Neural cell (in vitro differentiated cells): ENCODE measurements around the gene DSCAM. TPM values are rescaled to one million over a fixed set of nuclear protein-coding genes. Genes with fewer than 3 reads are reported as not detected.

Source experiments
- H2AFZ ChIP-seq: fragments of 200-600, 300-800 bp; sonication (generic), shearing (Covaris generic); 2 replicates; pipeline ENCODE4 v1.6.0; 2014; ENCODE audit warnings: low read depth, mild to moderate bottlenecking, antibody characterized with exemption, low read length, moderate library complexity
- H3F3A ChIP-seq: fragments of 200-600 bp; shearing (Covaris generic); 2 replicates; pipeline ENCODE4 v1.6.1; 2016; ENCODE audit warnings: mild to moderate bottlenecking, moderate library complexity, mixed read lengths, antibody characterized with exemption, low read length; ENCODE audit not compliant: insufficient read depth, poor library complexity, severe bottlenecking
- H3K27ac ChIP-seq: fragments of 200-600, 300-800 bp; sonication (generic), shearing (Covaris generic); 2 replicates; pipeline ENCODE4 v1.5.1; 2014; ENCODE audit warnings: mild to moderate bottlenecking, low read length, moderate library complexity
- H3K27me3 ChIP-seq: fragments of 300-800, 200-600 bp; sonication (generic), shearing (Covaris generic); 2 replicates; pipeline ENCODE4 v1.6.0; 2014; ENCODE audit warnings: mild to moderate bottlenecking, low read depth, low read length, moderate library complexity; ENCODE audit not compliant: insufficient read depth
- H3K36me3 ChIP-seq: fragments of 300-800, 200-600 bp; sonication (generic), shearing (Covaris generic); 2 replicates; pipeline ENCODE4 v1.5.1; 2014; ENCODE audit warnings: mild to moderate bottlenecking, antibody characterized with exemption, low read length, moderate library complexity; ENCODE audit not compliant: insufficient read depth
- H3K4me2 ChIP-seq: fragments of 300-800, 200-600 bp; sonication (generic), shearing (Covaris generic); 2 replicates; pipeline ENCODE4 v1.6.0; 2014; ENCODE audit warnings: mild to moderate bottlenecking, low read length
- H3K4me3 ChIP-seq: fragments of 300-800, 200-600 bp; sonication (generic), shearing (Covaris generic); 2 replicates; pipeline ENCODE4 v1.5.1; 2014; ENCODE audit warnings: mild to moderate bottlenecking, low read length, moderate library complexity
- H3K79me2 ChIP-seq: fragments of 200-600 bp; shearing (Covaris generic); replicated peaks from 2 replicates; pipeline ENCODE4 v1.6.0; 2014; ENCODE audit warnings: mild to moderate bottlenecking, low read length, moderate library complexity; ENCODE audit not compliant: insufficient read depth
- H3K9ac ChIP-seq: fragments of 300-800, 200-600 bp; sonication (generic), shearing (Covaris generic); 2 replicates; pipeline ENCODE4 v1.6.1; 2016; ENCODE audit warnings: mild to moderate bottlenecking, low read length, mixed read lengths
- H3K9me2 ChIP-seq: fragments of 200-600 bp; shearing (Covaris generic); 2 replicates; pipeline ENCODE4 v1.6.1; 2016; ENCODE audit warnings: mild to moderate bottlenecking, low read length, mixed read lengths; ENCODE audit not compliant: insufficient read depth
- H3K9me3 ChIP-seq: fragments of 200-600, 300-800 bp; sonication (generic), shearing (Covaris generic); 2 replicates; pipeline ENCODE4 v1.6.1; 2016; ENCODE audit warnings: mild to moderate bottlenecking, mixed run types, low read length, moderate library complexity, mixed read lengths
- H4K20me1 ChIP-seq: fragments of 200-600 bp; shearing (Covaris generic); 2 replicates; pipeline ENCODE4 v1.6.1; 2016; ENCODE audit warnings: mild to moderate bottlenecking, mixed run types; ENCODE audit not compliant: insufficient read depth
- EP300 ChIP-seq: fragments of 450-650 bp; conservative IDR thresholded peaks from 2 replicates; pipeline ENCODE4 v1.6.1; 2014; ENCODE audit warnings: antibody characterized with exemption, mild to moderate bottlenecking, moderate library complexity; ENCODE audit not compliant: poor library complexity, severe bottlenecking
- EZH2 ChIP-seq: fragments of 200-600, 300-800 bp; shearing (Covaris generic), sonication (generic); IDR thresholded peaks from 2 replicates; pipeline ENCODE4 v1.6.1; 2014; ENCODE audit warnings: antibody characterized with exemption, low read length, borderline replicate concordance, mild to moderate bottlenecking; ENCODE audit not compliant: insufficient read depth, poor library complexity, severe bottlenecking
- MXI1 ChIP-seq: fragments of 450-650 bp; conservative IDR thresholded peaks from 2 replicates; pipeline ENCODE4 v1.6.1; 2014; ENCODE audit warnings: antibody characterized with exemption, mild to moderate bottlenecking; ENCODE audit not compliant: poor library complexity, severe bottlenecking
- POLR2AphosphoS5 ChIP-seq: IDR thresholded peaks from 2 replicates; pipeline ENCODE4 v1.6.1; 2012
- RAD21 ChIP-seq: fragments of 450-650 bp; conservative IDR thresholded peaks from 2 replicates; pipeline ENCODE4 v1.6.1; 2014; ENCODE audit warnings: antibody characterized with exemption, mild to moderate bottlenecking, moderate library complexity
- SMC3 ChIP-seq: fragments of 450-650 bp; conservative IDR thresholded peaks from 2 replicates; pipeline ENCODE4 v1.6.1; 2014; ENCODE audit warnings: antibody characterized with exemption, mild to moderate bottlenecking, moderate library complexity; ENCODE audit not compliant: poor library complexity
- TAF1 ChIP-seq: IDR thresholded peaks from 2 replicates; pipeline ENCODE4 v1.6.1; 2012; ENCODE audit warnings: low read depth
- polyA plus RNA-seq: library from polyadenylated mRNA; depleted of rRNA; stranded (reverse); fragments of >200 nt; gene quantifications from 2 replicates; pipeline ENCODE4 v1.2.3, GENCODE V29; 2014
- TF ChIP-seq, protein P1 (sequence below): IDR thresholded peaks from 2 replicates; pipeline ENCODE4 v1.6.1; 2012; ENCODE audit warnings: borderline replicate concordance
- TF ChIP-seq, protein P2 (sequence below): fragments of 450-650 bp; IDR thresholded peaks from 2 replicates; pipeline ENCODE4 v1.5.1; 2014; ENCODE audit warnings: antibody characterized with exemption, mild to moderate bottlenecking, moderate library complexity; ENCODE audit not compliant: poor library complexity, severe bottlenecking

Gene DSCAM
- polyA plus RNA-seq, 1 donor from 2014 or later, result 5.3 TPM

DNA sequence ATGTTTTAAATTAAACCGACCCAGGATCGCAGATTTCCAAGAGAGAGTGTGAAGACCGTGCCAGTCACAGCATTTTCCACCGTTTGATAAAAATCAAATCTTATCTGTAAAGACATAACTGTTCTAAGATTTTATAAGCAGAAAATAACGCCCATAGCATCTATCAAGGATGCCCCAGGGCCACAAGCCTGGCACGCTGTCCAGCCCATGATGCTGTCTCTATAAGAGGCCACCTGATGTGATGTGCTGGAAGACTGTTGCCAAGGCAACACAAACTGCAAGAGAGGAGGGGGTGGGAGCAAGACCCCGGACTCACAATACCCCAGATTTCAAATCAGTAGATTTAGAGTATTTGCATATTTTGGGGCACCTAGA is 116.5 kb downstream of the DSCAM start:
- Histone ChIP-seq H3K36me3 (no peaks in the 10 kb centered on the region), H3K9me2 (no peaks in the 10 kb centered on the region), H3K4me3 (peak overlapping the region; percentile 8), H3K27me3 (no peaks in the 10 kb centered on the region), H4K20me1 (no peaks in the 10 kb centered on the region), H3K4me2 (peak overlapping the region; percentile 33), H3K9ac (no peak overlapping the region), H3K9me3 (no peaks in the 10 kb centered on the region), H3F3A (peaks cover 6% of the 10 kb centered on the region), H3K27ac (peak overlapping the region; percentile 31), H2AFZ (no peak overlapping the region), H3K79me2 (no peaks in the 10 kb centered on the region)
- TF ChIP-seq RAD21, result no peak
- TF ChIP-seq MXI1, result no peak
- no peak for TF ChIP-seq POLR2AphosphoS5
- no peak for TF ChIP-seq EZH2

DNA sequence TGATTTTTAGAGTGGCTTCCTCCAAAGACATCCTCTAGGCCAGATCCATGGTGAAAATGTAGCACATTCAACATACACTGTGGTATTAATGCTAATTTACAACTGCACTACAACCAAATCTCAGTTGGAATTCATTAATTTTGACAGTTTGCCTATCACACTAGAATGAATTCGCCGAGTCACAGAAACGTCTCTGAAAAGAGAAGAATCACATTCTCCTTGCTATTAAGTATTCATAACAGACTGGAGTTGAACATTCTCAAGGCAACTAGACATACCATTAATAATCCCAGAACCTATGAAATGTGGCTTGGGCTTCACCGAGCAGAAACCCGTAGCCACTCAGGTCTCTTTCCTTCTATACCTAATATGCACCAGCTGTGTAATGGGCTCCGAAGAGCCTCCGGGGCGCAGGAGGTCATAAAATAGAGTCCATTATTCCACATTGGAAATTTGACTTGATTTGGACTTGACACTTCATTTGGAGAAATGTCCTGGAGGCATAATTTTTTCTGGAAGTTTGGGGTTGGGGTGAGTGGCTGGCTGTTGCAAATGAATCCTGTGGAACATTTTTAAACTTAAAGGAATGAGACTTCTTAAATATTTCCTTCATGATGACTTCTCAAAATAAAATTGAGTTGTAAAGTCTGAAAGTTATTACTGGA is 117.1 kb downstream of the DSCAM start:
- Histone ChIP-seq H3K27ac (peak overlapping the region; percentile 31), H3K4me2 (peak overlapping the region; percentile 33), H3K9me3 (no peaks in the 10 kb centered on the region), H3K9ac (no peak overlapping the region), H3K79me2 (no peaks in the 10 kb centered on the region), H3K36me3 (no peaks in the 10 kb centered on the region), H3K4me3 (no peak overlapping the region), H3F3A (peaks cover 6% of the 10 kb centered on the region), H3K27me3 (no peaks in the 10 kb centered on the region), H4K20me1 (no peaks in the 10 kb centered on the region), H3K9me2 (no peaks in the 10 kb centered on the region), H2AFZ (no peak overlapping the region)
- peak; percentile 48 for TF ChIP-seq EP300
- TF ChIP-seq, protein P1, sequence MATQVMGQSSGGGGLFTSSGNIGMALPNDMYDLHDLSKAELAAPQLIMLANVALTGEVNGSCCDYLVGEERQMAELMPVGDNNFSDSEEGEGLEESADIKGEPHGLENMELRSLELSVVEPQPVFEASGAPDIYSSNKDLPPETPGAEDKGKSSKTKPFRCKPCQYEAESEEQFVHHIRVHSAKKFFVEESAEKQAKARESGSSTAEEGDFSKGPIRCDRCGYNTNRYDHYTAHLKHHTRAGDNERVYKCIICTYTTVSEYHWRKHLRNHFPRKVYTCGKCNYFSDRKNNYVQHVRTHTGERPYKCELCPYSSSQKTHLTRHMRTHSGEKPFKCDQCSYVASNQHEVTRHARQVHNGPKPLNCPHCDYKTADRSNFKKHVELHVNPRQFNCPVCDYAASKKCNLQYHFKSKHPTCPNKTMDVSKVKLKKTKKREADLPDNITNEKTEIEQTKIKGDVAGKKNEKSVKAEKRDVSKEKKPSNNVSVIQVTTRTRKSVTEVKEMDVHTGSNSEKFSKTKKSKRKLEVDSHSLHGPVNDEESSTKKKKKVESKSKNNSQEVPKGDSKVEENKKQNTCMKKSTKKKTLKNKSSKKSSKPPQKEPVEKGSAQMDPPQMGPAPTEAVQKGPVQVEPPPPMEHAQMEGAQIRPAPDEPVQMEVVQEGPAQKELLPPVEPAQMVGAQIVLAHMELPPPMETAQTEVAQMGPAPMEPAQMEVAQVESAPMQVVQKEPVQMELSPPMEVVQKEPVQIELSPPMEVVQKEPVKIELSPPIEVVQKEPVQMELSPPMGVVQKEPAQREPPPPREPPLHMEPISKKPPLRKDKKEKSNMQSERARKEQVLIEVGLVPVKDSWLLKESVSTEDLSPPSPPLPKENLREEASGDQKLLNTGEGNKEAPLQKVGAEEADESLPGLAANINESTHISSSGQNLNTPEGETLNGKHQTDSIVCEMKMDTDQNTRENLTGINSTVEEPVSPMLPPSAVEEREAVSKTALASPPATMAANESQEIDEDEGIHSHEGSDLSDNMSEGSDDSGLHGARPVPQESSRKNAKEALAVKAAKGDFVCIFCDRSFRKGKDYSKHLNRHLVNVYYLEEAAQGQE, result no peak
- TF ChIP-seq RAD21, result peak; percentile 21
- TF ChIP-seq TAF1, result no peak
- peak; percentile 31 for TF ChIP-seq POLR2AphosphoS5
- no peak for TF ChIP-seq EZH2
- TF ChIP-seq, protein P2, sequence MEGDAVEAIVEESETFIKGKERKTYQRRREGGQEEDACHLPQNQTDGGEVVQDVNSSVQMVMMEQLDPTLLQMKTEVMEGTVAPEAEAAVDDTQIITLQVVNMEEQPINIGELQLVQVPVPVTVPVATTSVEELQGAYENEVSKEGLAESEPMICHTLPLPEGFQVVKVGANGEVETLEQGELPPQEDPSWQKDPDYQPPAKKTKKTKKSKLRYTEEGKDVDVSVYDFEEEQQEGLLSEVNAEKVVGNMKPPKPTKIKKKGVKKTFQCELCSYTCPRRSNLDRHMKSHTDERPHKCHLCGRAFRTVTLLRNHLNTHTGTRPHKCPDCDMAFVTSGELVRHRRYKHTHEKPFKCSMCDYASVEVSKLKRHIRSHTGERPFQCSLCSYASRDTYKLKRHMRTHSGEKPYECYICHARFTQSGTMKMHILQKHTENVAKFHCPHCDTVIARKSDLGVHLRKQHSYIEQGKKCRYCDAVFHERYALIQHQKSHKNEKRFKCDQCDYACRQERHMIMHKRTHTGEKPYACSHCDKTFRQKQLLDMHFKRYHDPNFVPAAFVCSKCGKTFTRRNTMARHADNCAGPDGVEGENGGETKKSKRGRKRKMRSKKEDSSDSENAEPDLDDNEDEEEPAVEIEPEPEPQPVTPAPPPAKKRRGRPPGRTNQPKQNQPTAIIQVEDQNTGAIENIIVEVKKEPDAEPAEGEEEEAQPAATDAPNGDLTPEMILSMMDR, result no peak
- TF ChIP-seq SMC3, result peak; percentile 21
- TF ChIP-seq MXI1, result no peak
